Subcutaneous adipose tissue (tissue), 4 donors: ENCODE data around the gene THSD4. TPM values are rescaled to one million over a fixed set of nuclear protein-coding genes. Genes with fewer than 3 reads are reported as not detected.

Experiments used
- total RNA-seq, 4 donors: library from RNA; depleted of rRNA; stranded (reverse); fragments of >200 nt; gene quantifications; one replicate each; pipeline ENCODE4 v1.1.0, GENCODE V29; 2016
- TF ChIP-seq, protein P1 (sequence below): fragments of 450-650 bp; IDR thresholded peaks from one replicate; pipeline ENCODE4 v1.5.1; 2016; ENCODE audit warnings: low read depth, mild to moderate bottlenecking, control low read depth, antibody characterized with exemption, moderate library complexity

Gene THSD4
- under 1 TPM; 0.17 to 0.94 (median 0.63) TPM for total RNA-seq

GRCh38 chr15:71114887-71115566 is at the start of gene THSD4:
Gene THSD4 (plus strand): TSS chr15:71115471.
- TF ChIP-seq, protein P1, sequence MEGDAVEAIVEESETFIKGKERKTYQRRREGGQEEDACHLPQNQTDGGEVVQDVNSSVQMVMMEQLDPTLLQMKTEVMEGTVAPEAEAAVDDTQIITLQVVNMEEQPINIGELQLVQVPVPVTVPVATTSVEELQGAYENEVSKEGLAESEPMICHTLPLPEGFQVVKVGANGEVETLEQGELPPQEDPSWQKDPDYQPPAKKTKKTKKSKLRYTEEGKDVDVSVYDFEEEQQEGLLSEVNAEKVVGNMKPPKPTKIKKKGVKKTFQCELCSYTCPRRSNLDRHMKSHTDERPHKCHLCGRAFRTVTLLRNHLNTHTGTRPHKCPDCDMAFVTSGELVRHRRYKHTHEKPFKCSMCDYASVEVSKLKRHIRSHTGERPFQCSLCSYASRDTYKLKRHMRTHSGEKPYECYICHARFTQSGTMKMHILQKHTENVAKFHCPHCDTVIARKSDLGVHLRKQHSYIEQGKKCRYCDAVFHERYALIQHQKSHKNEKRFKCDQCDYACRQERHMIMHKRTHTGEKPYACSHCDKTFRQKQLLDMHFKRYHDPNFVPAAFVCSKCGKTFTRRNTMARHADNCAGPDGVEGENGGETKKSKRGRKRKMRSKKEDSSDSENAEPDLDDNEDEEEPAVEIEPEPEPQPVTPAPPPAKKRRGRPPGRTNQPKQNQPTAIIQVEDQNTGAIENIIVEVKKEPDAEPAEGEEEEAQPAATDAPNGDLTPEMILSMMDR, result no peak

DNA sequence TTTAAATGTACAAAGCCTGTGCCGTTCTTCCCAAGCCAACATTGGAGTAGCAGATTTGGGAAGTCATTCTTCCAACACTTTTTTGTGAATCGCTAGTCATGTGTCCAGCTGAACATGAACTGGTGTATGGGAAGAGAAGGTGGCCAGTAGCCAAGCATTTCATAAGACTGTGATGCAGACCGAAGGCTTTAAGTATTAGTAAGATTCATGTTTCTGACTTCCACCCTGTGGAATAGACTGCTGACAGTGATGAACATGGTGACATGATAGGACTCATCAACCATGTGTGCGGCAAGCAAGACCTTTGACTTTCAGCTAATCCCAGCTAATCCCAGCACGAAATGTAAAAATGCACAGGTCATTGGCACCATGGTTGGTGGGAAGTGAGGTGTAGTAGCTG is 48.3 kb upstream of the THSD4 start:
- TF ChIP-seq, protein P1, result no peak

GRCh38 chr15:71069693-71070092 is 45.6 kb upstream of the THSD4 start:
- TF ChIP-seq, protein P1, result no peak

GRCh38 chr15:71071529-71071928 is 43.7 kb upstream of the THSD4 start:
- TF ChIP-seq, protein P1, result no peak

DNA sequence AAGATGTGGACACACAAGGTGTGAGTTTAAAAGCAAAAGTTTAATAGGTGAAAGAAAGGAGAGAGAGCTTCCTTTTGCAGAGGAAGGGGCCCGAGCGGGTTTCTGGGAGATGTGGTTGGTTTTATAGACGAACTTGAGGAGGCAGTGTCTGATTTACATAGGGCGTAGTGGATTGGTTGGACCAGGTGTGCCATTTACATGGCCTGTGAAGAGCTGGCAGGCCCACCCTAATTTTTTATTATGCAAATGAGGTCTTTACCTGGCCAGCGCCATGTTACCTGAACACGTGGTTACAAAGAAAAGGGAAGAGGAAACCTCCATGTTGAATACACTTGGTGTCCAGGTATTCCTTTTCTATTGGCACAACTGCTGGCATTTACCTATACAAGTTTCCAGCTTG is 42.8 kb upstream of the THSD4 start:
- TF ChIP-seq, protein P1, result no peak

DNA sequence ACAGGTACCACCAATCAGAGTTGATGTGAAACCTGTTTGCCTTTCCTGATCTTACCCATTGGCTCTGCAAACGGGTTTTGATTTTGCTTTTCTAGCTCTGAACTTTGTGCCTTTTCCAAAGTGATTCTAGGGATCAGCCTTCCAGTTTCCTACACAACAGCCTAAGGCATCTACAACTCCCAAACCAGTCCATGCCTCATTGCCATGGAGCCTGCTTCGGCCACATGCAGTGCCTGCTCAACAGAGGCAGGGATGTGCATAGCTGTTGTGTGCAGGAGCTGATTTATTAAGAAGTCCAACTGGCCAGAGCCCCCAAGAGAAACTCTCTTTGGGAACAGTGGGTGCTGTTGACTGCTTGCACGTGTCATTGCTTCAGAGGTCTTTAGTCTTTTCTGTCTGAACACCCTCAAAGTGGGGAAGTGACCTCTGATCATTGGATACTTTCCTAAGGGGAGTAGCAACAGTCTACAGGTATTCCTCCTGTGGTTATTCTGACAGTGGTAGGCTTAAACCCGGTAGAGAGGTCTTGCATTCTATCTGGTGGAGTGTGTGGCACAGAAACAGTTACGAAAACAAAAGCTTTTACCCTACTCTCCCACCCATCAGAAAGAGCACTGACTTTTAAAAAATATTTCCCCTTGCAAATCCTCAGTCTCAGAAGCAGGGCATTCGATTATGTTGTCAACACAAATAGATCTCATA is 36.6 kb upstream of the THSD4 start:
- TF ChIP-seq, protein P1, result no peak

DNA sequence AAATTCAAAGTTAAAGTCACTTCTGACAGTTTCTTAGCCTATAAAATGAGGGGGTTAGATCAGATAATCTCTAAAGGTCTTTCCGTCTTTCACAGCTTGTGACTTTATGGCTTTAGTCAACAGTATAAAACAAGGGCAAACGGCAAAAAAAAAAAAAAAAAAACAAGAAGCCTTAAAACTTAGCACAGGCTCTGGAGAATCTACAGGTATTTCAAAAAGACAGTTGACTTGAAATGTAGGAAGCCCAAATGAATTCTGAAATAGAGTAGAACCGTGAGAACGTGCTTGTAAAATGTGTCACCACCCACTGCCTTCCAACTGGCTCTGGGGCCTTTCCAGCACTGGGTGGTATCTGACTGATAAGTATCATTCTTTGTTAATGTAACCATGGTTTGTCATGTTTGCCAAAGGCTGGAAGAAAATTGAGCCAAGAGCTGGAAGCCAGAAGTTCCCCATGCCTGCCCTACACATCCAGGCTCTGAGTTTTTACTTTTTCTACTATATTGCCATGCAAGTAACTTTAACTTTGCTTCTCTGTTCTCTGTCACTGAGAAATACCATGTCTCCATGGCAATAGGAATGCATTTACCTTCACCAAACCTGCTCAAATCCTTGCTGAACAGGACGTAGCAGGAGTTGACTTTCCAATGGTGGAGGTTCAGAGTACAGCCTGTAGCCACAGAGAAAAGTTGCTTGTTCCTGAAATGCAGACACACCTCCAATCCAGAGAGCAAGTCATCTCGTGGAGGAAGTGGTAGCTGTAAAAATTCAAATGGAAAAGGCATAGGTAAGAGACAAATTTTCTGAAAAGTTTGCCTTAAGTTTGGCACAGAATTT is 35.8 kb upstream of the THSD4 start:
- TF ChIP-seq, protein P1, result no peak
